ENCODE measurements around the gene CXXC4.

The CXXC4 gene

DNA sequence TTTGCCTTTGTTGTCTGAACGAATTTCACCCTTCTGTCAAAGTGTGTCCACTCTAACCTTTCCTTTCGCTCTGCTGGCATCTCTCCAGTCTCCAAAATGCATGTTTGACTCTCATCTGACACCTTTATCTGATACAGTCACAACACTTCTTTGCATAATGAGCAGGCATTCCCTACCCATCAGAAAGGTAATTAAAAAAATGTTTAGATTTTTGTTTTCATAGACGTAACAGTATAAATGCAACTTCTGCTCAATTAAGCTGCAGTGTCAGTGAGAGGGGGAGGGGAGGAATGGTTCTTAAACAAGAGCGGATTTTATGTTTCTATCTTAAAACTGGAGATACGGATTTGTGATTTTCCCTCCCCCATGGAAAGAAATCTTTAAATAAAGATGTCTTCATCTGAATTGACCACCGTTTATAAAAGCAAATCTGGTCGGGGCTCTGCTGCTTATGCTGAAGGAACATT is 70.2 kb downstream of the CXXC4 start:
- no peak for DNase-seq (ENCODE audit: low read depth in 2 of 2, low spot score in 1 of 2)

GRCh38 chr4:104421566-104421965 is 73.1 kb downstream of the CXXC4 start:
- no peak for DNase-seq (ENCODE audit: low read depth in 2 of 2, low spot score in 1 of 2)

- no peak for DNase-seq (ENCODE audit: low read depth in 2 of 2, low spot score in 1 of 2)
These were observed 73.9 kb downstream of the CXXC4 start for GRCh38 chr4:104420766-104421165.

Data from stimulated activated CD8-positive, alpha-beta memory T cell treated with anti-CD3 and anti-CD28 coated beads, Interleukin-4, amount 100 ng/mL, for 1 hour (primary cell).